ENCODE data around the gene STXBP6. TPM values are rescaled to one million over a fixed set of nuclear protein-coding genes. Genes with fewer than 3 reads are reported as not detected.

The STXBP6 gene
- total and polyA plus RNA-seq, 2 of the 13 experiments (the other 11 are each of a cell fraction or from before 2014, with no cell fraction given): 35.3 to 42.8 TPM

GRCh38 chr14:24875991-24876878 lies 173.7 kb downstream of the STXBP6 start (continued):
- TF ChIP-seq ZBTB4 (CRISPR knock-in tag; IDR thresholded peaks at IDR 0.05; ENCODE audit: borderline replicate concordance) (no peak), ZNF746 (CRISPR knock-in tag; IDR thresholded peaks at IDR 0.05) (no peak), ZNF329 (CRISPR knock-in tag; IDR thresholded peaks at IDR 0.05; ENCODE audit: low read depth) (no peak), ZBTB43 (CRISPR knock-in tag; conservative IDR thresholded peaks at IDR 0.05) (no peak), TFE3 (CRISPR knock-in tag; IDR thresholded peaks at IDR 0.05) (no peak), FOXM1 (CRISPR knock-in tag; IDR thresholded peaks at IDR 0.05) (no peak), NCOA2 (CRISPR knock-in tag; IDR thresholded peaks at IDR 0.05) (peak; percentile 36; the same call in 1 of the 2 replicates), SRSF1 (optimal IDR thresholded peaks at IDR 0.05; ENCODE audit: low read depth, low read length) (no peak), SNAPC2 (CRISPR knock-in tag; IDR thresholded peaks at IDR 0.05) (peak; percentile 6; the same call in 1 of the 2 replicates), PCBP2 (optimal IDR thresholded peaks at IDR 0.05; ENCODE audit: low read depth, low read length, poor library complexity, severe bottlenecking) (no peak), MTA1 (CRISPR knock-in tag; IDR thresholded peaks at IDR 0.05; ENCODE audit: borderline replicate concordance) (no peak), ZNF337 (CRISPR knock-in tag; IDR thresholded peaks at IDR 0.05; ENCODE audit: borderline replicate concordance, low read depth) (no peak), ZNF772 (CRISPR knock-in tag; IDR thresholded peaks at IDR 0.05) (no peak), RCOR2 (CRISPR knock-in tag; IDR thresholded peaks at IDR 0.05) (no peak), HES4 (CRISPR knock-in tag; IDR thresholded peaks at IDR 0.05; ENCODE audit: borderline replicate concordance) (no peak), ZBTB3 (CRISPR knock-in tag; IDR thresholded peaks at IDR 0.05; ENCODE audit: borderline replicate concordance, low read depth) (no peak), RARA (CRISPR knock-in tag; IDR thresholded peaks at IDR 0.05) (no peak), PAXIP1 (CRISPR knock-in tag; conservative IDR thresholded peaks at IDR 0.05) (0 out of 2 replicates have a peak, but pooled peaks have one; percentile 21), KDM5A (IDR thresholded peaks at IDR 0.05; ENCODE audit: borderline replicate concordance, low read length) (no peak)

Data from HepG2 (cell line).